ENCODE data around the gene MYO1B.
A peak's percentile ranks its signal among the peaks of the same experiment; 100 is the strongest.

Gene MYO1B

GRCh38 chr2:191319186-191319585, 74.0 kb downstream of the MYO1B start:
- H3K4me3 ChIP-seq (replicated peaks in 1 of 2; ENCODE audit: low read depth in 2 of 2, low read length in 2 of 2): no peak overlapping the region
- no peak for TF ChIP-seq CTCF (IDR thresholded peaks at IDR 0.05; ENCODE audit: low read depth, low read length)
- DNase-seq (ENCODE audit: low read depth in 2 of 2): peak; percentile 13 to 78

GRCh38 chr2:191320881-191321280, 75.7 kb downstream of the MYO1B start:
- TF ChIP-seq CTCF (IDR thresholded peaks at IDR 0.05; ENCODE audit: low read depth, low read length): no peak
- no peak for DNase-seq (ENCODE audit: low read depth in 2 of 2)
- H3K4me3 ChIP-seq (replicated peaks in 1 of 2; ENCODE audit: low read depth in 2 of 2, low read length in 2 of 2): no peak overlapping the region

GRCh38 chr2:191321861-191322662, 76.9 kb downstream of the MYO1B start:
- peak; percentile 42 to 84 for DNase-seq (ENCODE audit: low read depth in 2 of 2)
- peak; percentile 11 for TF ChIP-seq CTCF (IDR thresholded peaks at IDR 0.05; ENCODE audit: low read depth, low read length)

GRCh38 chr2:191322828-191323506, 77.8 kb downstream of the MYO1B start:
- H3K4me3 ChIP-seq (replicated peaks in 1 of 2; ENCODE audit: low read depth in 2 of 2, low read length in 2 of 2): no peak overlapping the region
- peak in 1 of 2 donors; percentile 15 for DNase-seq (ENCODE audit: low read depth in 2 of 2)
- no peak for TF ChIP-seq CTCF (IDR thresholded peaks at IDR 0.05; ENCODE audit: low read depth, low read length)

More at GRCh38 chr2:191321861-191322662, 76.9 kb downstream of the MYO1B start:
- no peak overlapping the region for H3K4me3 ChIP-seq (replicated peaks in 1 of 2; ENCODE audit: low read depth in 2 of 2, low read length in 2 of 2)

- DNase-seq (ENCODE audit: low read depth in 2 of 2): no peak
- no peak overlapping the region for H3K4me3 ChIP-seq (replicated peaks in 1 of 2; ENCODE audit: low read depth in 2 of 2, low read length in 2 of 2)
- no peak for TF ChIP-seq CTCF (IDR thresholded peaks at IDR 0.05; ENCODE audit: low read depth, low read length)
Measured at GRCh38 chr2:191325651-191326365, 80.6 kb downstream of the MYO1B start.

- no peak overlapping the region for H3K4me3 ChIP-seq (replicated peaks in 1 of 2; ENCODE audit: low read depth in 2 of 2, low read length in 2 of 2)
- no peak for DNase-seq (ENCODE audit: low read depth in 2 of 2)
- TF ChIP-seq CTCF (IDR thresholded peaks at IDR 0.05; ENCODE audit: low read depth, low read length): no peak
Measured at GRCh38 chr2:191327484-191327883, 82.3 kb downstream of the MYO1B start.
